Stimulated activated CD8-positive, alpha-beta memory T cell treated with anti-CD3 and anti-CD28 coated beads, Interleukin-15, amount 100 ng/mL, for 24 hours (primary cell): Measurements from ENCODE around the gene EID2.

Experiments used
- DNase-seq: peaks from one replicate; pipeline ENCODE4 v3.0.0-alpha.2; 2020; ENCODE audit warnings: low read depth

EID2 gene

GRCh38 chr19:39539518-39540332 lies at the start of gene EID2:
Gene EID2 (minus strand): TSS chr19:39540161. CDS start chr19:39540079, 82 bp downstream.
- peak; percentile 94 for DNase-seq

GRCh38 chr19:39588066-39588465 lies 48.1 kb upstream of the EID2 start:
- DNase-seq: no peak

- DNase-seq: no peak
Measured at GRCh38 chr19:39587496-39587895, 47.5 kb upstream of the EID2 start.

- DNase-seq: no peak
Measured at GRCh38 chr19:39582891-39583625, 43.1 kb upstream of the EID2 start.

GRCh38 chr19:39582442-39582841 lies 42.5 kb upstream of the EID2 start:
- no peak for DNase-seq

DNA sequence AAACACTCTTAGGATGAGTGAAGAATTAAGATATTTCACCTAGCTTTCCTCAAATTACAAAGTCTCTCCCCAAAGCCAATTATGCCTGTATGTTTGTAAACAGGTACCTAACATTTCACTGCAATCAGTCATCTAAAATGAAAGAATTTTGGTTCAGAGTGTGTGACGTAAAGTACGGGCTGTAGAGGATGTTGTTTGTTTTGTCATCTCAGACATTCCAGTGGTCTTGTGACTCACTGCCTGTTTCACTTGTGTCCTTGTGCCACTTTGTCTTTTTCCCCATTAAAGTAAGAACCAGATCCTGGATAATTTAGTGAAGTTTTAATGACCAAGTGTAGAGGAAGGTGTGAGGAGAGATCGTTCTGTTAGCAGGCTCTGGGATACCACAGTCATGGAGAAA lies 28.6 kb upstream of the EID2 start:
- no peak for DNase-seq

- DNase-seq: no peak
Measured at GRCh38 chr19:39566064-39566463, 26.1 kb upstream of the EID2 start.

GRCh38 chr19:39563408-39563807 lies 23.4 kb upstream of the EID2 start:
- DNase-seq: no peak

GRCh38 chr19:39558624-39559117 lies 18.7 kb upstream of the EID2 start:
- no peak for DNase-seq

DNA sequence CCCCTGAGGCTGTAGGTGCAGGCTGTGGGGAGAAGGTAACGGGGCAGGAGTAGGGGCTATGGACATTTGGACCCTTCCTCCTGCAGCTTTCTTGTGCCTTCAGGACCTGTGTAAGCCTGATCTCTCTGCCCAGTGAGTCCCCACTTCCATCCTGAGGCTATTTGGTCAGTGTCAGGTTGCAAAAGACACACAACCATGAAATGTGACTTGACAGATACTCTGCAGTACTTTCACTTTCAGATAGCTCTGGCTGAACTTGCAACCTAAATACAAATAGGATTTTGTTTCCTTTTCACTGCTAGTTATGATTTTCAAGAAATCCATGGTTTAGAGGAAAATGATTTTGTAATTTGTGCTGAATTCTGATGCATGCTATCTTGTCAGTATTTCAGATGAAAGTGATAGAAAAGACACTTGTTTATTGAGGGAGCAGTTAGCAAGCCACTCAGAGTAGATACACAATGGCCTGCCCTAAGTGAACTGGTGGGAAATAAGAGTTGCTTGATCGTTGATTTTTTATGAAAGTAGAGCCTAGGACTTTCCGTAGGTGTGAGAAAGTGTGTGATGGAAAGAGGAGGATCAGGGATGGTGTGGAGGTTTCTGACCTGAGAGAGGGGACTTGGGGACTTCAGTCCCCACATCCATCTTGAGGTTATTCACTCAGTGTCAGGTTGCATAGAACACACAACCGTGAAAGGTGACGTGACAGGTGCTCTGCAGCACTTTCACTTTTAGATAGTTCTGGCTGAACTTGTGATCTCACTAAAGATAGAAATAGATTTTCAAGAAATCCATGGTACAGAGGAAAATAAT lies 18.1 kb upstream of the EID2 start:
- no peak for DNase-seq

GRCh38 chr19:39555883-39556282 lies 15.9 kb upstream of the EID2 start:
- no peak for DNase-seq

DNA sequence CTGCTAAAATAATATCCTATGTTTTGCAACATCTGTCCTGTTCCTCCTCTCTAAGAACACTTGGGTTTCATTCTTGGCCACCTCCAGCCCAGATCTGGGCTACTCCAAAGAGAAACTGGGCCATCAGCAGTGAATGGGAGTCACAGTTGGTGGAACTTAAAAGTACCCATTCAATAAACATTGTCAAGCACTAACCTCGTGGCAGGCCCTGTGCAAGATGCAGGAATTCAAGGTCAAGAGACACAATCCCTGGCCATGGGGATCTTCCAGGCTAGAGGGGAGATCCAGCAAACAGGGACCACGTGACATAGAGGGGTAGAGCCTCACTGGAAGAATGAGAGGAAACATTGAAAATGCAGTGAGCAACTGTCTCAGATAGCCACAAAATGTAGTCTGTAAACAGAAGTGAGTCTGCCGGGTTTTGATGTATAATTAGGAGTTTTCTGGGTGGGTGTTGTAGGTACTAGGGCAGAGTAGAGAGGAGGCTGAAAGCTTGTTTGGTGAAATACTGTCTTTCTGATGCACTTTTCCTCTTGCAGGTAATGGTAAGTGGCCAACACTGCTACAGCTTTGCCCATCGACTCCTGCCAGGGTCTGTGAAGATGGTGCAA lies 14.8 kb upstream of the EID2 start:
- DNase-seq: no peak

DNA sequence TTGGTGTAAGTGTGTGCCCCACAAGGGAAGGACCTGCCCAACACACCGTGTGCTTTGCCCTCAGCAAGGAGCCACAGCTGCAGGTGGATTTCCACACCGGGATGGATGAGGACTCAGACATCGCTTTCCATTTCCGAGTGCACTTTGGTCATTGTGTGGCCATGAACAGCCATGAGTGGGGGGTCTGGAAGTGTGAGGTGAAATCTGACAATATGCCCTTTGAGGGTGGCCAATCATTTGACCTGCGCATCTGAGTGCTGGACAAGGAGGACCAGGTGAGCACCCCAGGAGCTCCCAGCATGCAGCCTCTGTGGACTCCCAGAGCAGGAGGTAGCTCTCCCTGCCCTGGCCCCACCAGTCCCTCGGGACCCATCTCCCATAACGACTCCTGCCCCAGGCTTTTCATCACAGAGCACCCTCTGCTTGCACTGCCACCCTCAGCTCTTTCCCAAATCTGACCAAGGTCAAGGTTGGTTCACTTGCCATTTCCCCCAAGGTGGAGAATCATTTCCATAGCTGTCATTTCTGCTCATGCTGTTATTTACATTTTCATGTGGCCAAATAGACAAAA lies 13.2 kb upstream of the EID2 start:
- DNase-seq: no peak

GRCh38 chr19:39550197-39550596 lies 10.2 kb upstream of the EID2 start:
- DNase-seq: no peak

GRCh38 chr19:39546599-39546998 lies 6.6 kb upstream of the EID2 start:
- DNase-seq: no peak

GRCh38 chr19:39544911-39545310 lies 5.0 kb upstream of the EID2 start:
- DNase-seq: no peak

DNA sequence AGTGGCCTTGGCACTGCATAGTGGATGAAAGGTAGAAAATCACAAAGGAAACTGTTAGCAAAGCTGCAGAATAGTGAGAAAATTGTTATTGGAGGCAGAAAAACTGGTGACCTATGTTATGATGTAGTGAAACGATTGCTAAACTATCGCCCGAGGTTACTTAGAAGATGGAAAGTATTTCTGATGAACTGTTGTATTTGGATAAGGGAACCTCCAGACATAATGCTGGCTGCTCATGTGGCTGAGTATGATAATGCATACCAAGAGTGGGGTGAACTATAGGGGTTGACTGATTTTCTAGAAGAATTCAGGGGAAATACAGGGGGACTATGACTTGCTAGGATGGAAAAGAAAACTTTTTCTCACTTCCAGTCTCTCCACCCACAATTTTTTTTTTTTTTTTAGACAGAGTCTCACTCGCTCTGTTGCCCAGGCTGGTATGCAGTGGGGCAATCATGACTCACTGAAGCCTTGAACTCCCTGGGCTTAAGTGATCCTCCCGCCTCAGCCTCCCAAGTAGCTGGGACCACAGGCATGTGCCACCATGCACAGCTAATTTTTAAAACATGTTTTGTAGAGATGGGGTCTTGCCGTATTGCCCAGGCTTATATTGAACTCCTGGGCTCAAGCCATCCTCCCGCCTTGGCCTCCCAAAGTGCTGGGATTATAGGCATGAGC lies 4.4 kb upstream of the EID2 start:
- DNase-seq: no peak

DNA sequence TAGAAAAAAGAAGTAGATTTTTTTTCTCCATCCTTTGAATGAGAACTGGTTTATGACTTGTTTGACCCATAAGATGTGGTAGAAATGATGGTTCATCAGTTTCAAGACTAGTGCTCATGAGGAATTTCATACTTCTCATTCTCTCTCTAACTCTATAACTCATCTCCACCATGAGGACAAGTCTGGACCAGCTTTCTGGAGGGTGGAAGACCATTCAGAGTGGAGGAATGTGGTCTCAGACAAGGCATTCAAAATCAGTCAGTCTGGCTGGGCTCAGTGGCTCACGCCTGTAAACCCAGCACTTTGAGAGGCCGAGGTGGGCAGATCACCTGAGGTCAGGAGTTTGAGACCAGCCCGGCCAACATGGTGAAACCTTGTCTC lies 3.5 kb upstream of the EID2 start:
- DNase-seq: no peak

DNA sequence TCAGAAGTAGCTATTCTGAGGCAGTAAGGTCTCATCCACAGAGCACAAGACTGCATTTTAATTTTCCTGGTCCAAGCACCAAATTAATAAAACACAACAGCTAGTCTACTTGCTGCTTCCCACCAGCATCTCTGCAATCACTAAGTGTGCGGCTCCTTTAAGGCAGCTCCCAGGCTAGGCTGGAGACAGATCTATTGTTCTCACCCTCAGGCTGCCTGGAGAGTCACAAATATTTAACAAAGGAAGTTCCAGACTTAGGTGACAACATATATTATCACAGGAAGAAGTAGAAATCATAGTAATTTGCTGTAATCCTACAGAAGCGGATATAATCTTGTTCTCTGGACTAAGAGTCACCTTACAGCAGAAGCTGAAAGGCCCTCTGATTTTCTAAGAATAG lies 2.2 kb upstream of the EID2 start:
- DNase-seq: no peak

DNA sequence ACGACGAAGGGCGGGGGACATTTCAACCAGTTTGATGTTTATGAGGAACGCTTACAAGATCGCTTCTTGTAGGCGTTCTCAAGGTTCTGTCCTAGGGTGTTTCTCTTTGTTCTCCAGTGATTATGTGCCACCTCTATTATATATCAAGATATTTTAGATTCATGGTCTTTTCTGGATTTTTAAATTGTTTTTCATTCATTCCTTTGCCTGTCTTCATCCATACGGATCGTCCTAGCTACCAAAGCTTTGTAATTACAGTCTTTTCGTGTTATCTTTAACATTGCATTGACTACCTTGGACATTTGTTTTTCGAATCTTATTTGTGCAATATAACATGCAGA lies 342 bp upstream of the EID2 start:
- DNase-seq: no peak

DNA sequence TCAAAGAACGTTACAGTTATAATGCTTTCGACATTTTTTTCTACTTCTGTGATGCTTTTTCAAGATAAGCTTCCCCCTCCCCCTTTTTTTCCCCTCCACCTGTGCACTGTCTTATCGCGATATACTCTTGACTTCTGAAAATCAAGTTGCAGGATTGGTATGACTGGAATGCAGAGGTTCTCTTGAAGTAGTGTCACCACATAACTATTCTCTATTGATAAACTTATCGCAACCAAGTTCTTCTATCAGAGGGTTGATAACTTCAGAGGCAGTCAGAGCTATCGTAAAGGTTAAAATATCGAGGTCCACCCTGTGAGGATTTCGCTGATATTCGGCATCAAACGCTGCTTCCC lies 820 bp downstream of the EID2 start:
- DNase-seq: no peak
